Fibroblast of gingiva (primary cell): ENCODE data around the gene ALDH7A1.
A peak's percentile ranks its signal among the peaks of the same experiment; 100 is the strongest.

Experiments used
- DNase-seq: peaks from one replicate; pipeline ENCODE4 v3.0.0-alpha.2; 2011; ENCODE audit warnings: low read depth

Gene ALDH7A1

GRCh38 chr5:126508962-126509279 is 86.1 kb downstream of the ALDH7A1 start:
- DNase-seq, result peak; percentile 55

- DNase-seq, result no peak
These were observed 86.6 kb downstream of the ALDH7A1 start for GRCh38 chr5:126508251-126508961.

DNA sequence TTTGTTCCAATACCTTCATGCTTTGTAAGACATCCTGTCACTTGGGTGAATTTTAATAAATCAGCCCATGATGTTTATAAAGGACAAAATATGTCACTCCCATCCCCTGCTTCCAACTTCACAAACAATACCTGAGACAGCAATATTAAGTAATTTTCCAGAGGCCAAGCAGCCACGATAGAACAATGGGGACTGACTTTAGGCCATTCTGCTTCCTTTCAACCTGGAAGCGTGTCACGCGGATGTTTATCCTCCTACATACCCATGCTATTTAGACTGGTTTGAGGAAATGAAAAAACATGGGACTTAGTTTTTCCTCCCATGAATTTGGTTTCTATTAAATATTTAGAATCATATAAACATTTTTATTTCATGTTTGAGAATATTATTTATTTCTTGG is 88.9 kb downstream of the ALDH7A1 start:
- DNase-seq, result no peak

- DNase-seq, result peak; percentile 55
These were observed 91.4 kb downstream of the ALDH7A1 start for GRCh38 chr5:126503602-126504104.

DNA sequence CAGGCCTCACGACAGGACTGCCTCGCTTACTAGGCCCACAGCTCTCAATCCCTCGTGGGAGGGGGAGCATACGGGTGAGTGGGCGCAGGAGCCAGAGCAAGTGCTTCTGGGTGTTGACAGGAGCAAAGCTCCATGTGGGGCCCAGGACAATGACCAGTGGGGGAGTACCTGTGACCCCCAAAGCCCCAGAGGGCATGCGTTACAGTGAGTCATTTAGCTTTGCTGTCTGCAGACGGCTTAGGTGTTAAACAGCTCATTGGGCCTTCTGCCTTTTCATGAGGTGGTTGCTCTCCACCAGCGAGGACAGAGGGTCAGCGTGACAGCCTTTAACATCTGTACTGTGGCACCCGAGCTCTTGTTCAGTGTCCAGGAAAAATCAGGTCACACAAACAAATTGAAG is 93.6 kb downstream of the ALDH7A1 start:
- DNase-seq, result no peak

DNA sequence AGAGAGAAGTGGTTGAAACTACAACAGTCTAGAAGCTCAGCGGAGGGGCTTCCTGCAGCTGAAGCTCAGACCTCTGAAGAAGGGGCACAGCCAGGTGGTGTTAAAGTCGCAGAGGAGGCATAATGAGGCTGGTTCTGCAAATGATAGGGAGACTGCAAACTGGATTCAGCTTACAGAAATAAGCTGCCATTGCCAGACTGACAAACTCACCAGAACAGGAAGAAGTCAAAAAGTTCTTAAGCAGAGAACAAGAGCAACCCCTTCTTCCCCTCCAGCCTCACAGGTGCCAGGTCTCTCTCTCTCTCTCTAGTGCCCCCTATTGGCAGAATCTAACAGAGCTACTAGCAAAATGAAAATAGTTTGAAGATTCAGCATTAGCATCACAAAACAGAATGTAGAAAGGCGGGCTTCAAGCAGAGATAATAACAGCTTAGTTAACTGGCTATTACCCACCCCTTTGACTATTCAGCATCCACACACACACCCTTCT is 95.1 kb downstream of the ALDH7A1 start:
- no peak for DNase-seq

- no peak for DNase-seq
These were observed 95.7 kb downstream of the ALDH7A1 start for GRCh38 chr5:126499278-126499677.

DNA sequence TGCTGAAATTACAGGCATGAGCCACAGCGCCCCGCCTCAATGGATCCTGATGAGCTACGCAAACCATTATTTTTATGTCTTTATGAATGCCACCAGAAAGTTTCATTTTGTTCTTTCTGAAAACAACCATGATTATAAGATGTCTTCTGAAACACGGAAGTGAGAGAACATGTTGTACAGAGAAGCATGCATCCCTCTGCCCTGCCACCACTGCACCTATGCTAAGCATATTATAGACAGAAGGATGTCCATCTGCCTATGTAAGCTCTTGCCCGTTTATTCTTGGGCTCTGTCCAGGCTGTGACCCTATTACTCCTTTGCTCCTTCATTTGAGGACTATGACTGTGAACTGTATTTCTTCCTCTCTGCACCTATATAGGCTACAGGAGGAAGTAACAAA is 97.5 kb downstream of the ALDH7A1 start:
- DNase-seq, result no peak

DNA sequence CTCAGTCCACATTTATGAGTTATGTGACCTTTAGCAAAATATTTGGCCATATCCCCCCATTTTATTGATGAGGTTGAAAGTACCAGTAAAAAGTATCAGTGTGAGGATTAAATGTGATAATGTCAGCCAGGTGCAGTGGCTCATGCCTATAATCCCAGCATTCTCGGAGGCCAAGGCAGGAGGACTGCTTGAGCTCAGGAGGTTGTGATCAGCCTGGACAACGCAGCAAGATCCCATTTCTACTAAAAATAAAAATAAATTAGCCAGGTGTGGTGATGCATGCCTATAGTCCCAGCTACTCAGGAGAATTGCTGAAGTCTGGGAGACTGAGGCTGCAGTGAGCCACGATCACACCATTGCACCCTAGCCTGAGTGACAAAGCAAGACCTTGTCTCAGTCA is 100.6 kb downstream of the ALDH7A1 start:
- no peak for DNase-seq

- DNase-seq, result no peak
These were observed 102.1 kb downstream of the ALDH7A1 start for GRCh38 chr5:126492939-126493338.

- DNase-seq, result peak; percentile 92
These were observed 104.7 kb downstream of the ALDH7A1 start for GRCh38 chr5:126490167-126490940.

GRCh38 chr5:126488443-126489065 is 106.5 kb downstream of the ALDH7A1 start:
- no peak for DNase-seq

- no peak for DNase-seq
These were observed 107.4 kb downstream of the ALDH7A1 start for GRCh38 chr5:126487596-126487995.

DNA sequence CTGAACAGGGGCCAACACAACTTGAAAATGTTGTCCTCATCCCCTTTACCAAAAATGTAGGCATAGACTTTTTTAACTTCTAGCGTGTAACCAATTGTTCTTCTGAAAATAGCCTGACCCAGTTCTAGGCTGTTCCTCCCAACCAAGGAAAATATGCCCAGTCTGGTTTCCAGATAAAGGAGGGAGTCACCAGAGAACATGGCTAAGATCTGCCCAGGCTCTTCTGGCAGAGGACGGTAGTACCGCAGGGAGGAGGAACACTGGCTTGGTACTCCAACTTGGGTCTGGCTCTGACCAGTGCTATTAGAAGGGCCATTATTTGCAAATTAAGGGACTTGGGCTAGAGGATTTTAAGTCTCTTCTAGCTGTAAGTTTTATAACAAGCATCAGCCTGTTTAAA is 108.7 kb downstream of the ALDH7A1 start:
- DNase-seq, result no peak

GRCh38 chr5:126484253-126484652 is 110.8 kb downstream of the ALDH7A1 start:
- no peak for DNase-seq

DNA sequence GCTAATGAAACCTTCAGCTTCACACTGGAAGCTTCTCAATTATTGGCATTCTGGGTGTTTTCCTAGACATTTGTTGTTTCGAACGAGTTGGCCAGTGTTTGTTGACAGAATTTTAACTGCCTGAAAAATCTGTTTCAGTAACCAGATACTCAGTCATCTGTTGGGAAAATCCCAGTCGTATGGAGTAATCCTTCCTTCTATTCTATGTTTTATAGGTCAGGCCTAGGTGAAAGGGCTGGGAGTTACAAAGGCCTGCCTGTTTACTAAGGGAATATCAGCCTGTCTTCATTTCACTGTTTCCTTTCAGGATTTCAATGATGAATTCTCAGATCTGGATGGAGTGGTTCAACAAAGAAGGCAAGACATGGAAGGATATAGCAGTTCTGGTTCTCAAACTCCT is 111.9 kb downstream of the ALDH7A1 start:
- peak; percentile 60 for DNase-seq

GRCh38 chr5:126482591-126482990 is 112.4 kb downstream of the ALDH7A1 start:
- DNase-seq, result no peak

DNA sequence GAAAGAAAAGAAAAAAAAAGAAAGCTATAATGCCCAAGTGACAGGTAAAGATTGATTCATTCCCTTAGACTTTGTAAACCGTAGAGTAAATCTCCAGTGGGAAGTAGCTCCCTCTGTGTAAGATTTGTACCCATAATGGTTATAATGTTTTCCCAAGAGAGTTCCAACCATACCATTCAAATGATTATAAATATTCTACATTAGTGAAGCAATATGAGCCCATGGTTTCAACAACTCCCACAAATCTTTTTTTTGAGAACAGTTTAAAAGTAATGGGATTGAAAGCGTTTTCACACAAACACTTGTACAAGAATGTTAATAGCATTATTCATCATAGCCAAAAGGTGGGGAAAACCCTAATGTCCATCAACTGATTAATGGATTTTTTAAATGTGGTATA is 113.8 kb downstream of the ALDH7A1 start:
- peak; percentile 43 for DNase-seq
